IMR-90 (cell line): ENCODE measurements around the gene C2CD4D. TPM values are rescaled to one million over a fixed set of nuclear protein-coding genes. Genes with fewer than 3 reads are reported as not detected.

ENCODE experiments used
- ATAC-seq: fragments of 200-7000 bp; cut with Tn5 transposase; 2 replicates; pipeline ENCODE4 v1.9.1; 2020; ENCODE audit warnings: low read depth, mild to moderate bottlenecking, moderate library complexity
- BruUV-seq: library from RNA; stranded (reverse); fragments of 400-500 nt; replicated peaks from 2 replicates; lab custom pipeline; 2021; lab: Mats Ljungman, UMichigan
- CTCF ChIA-PET: fragments of 300-600 bp; formaldehyde crosslinking; extraction: SDS; loops from one replicate; lab custom pipeline; 2021; ENCODE audit warnings: antibody characterized with exemption; lab: Yijun Ruan, JAX
- POLR2A ChIA-PET: fragments of 300-600 bp; sonication (Branson Sonifier 250); formaldehyde crosslinking; loops from one replicate; lab custom pipeline; 2022; ENCODE audit warnings: antibody characterized with exemption; ENCODE audit not compliant: unreplicated experiment; lab: Charles Lee
- DNase-seq: peaks from one replicate; pipeline ENCODE4 v3.0.0; 2013
- H2AFZ ChIP-seq: replicated peaks from 2 replicates; pipeline ENCODE3; 2013; ENCODE audit warnings: low read length, mild to moderate bottlenecking; ENCODE audit not compliant: poor library complexity
- H2AK5ac ChIP-seq: 2 replicates; pipeline ENCODE4 v1.6.1; 2013; ENCODE audit warnings: low read depth, low read length, inconsistent platforms
- H2AK9ac ChIP-seq: replicated peaks from 2 replicates; pipeline ENCODE3; 2013; ENCODE audit warnings: mild to moderate bottlenecking, low read depth, low read length, moderate library complexity; ENCODE audit not compliant: poor library complexity
- H2BK120ac ChIP-seq: 2 replicates; pipeline ENCODE4 v1.6.1; 2013; ENCODE audit warnings: low read depth, low read length, inconsistent platforms
- H2BK15ac ChIP-seq: 3 replicates; pipeline ENCODE4 v1.6.1; 2013; ENCODE audit warnings: low read depth, low read length, inconsistent platforms
- H2BK20ac ChIP-seq: 2 replicates; pipeline ENCODE4 v1.6.1; 2013; ENCODE audit warnings: low read depth, mild to moderate bottlenecking, inconsistent platforms, low read length, moderate library complexity
- H2BK5ac ChIP-seq: 2 replicates; pipeline ENCODE4 v1.6.1; 2013; ENCODE audit warnings: mild to moderate bottlenecking, low read depth, low read length, inconsistent platforms; ENCODE audit not compliant: poor library complexity, severe bottlenecking
- H3K14ac ChIP-seq: replicated peaks from 2 replicates; pipeline ENCODE4 v1.6.1; 2013; ENCODE audit warnings: low read depth, low read length, inconsistent platforms
- H3K18ac ChIP-seq: 2 replicates; pipeline ENCODE4 v1.6.1; 2013; ENCODE audit warnings: low read depth, low read length, control low read depth
- H3K23ac ChIP-seq: 2 replicates; pipeline ENCODE4 v1.6.1; 2013; ENCODE audit warnings: low read depth, low read length, inconsistent platforms
- H3K27ac ChIP-seq: 2 replicates; pipeline ENCODE4 v1.5.1; 2013; ENCODE audit warnings: mild to moderate bottlenecking, control low read depth, low read length; ENCODE audit not compliant: insufficient read depth
- H3K27me3 ChIP-seq: 2 replicates; pipeline ENCODE4 v1.6.1; 2013; ENCODE audit warnings: low read length; ENCODE audit not compliant: control insufficient read depth, insufficient read depth
- H3K36me3 ChIP-seq: 2 replicates; pipeline ENCODE4 v1.6.1; 2013; ENCODE audit warnings: low read length, mixed read lengths; ENCODE audit not compliant: control insufficient read depth, insufficient read depth
- H3K4ac ChIP-seq: 2 replicates; pipeline ENCODE4 v1.6.1; 2013; ENCODE audit warnings: low read depth, low read length, inconsistent platforms
- H3K4me1 ChIP-seq: 2 replicates; pipeline ENCODE4 v1.6.1; 2013; ENCODE audit warnings: low read length, mixed read lengths; ENCODE audit not compliant: control insufficient read depth, insufficient read depth
- H3K4me2 ChIP-seq: 2 replicates; pipeline ENCODE4 v1.6.1; 2013; ENCODE audit warnings: low read depth, mild to moderate bottlenecking, control low read depth, low read length, moderate library complexity
- H3K4me3 ChIP-seq: 2 replicates; pipeline ENCODE4 v1.5.1; 2013; ENCODE audit warnings: low read depth, mild to moderate bottlenecking, control low read depth, low read length, moderate library complexity; ENCODE audit not compliant: insufficient read depth
- H3K56ac ChIP-seq: 2 replicates; pipeline ENCODE4 v1.6.1; 2013; ENCODE audit warnings: low read length, inconsistent platforms; ENCODE audit not compliant: insufficient read depth; ENCODE audit errors: extremely low read depth
- H3K79me1 ChIP-seq, 2 experiments: 2 replicates each; pipeline ENCODE4 v1.6.1; 2013; ENCODE audit warnings: low read length in 2 of 2, inconsistent platforms in 1 of 2, low read depth in 1 of 2
- H3K9ac ChIP-seq: 2 replicates; pipeline ENCODE4 v1.6.1; 2013; ENCODE audit warnings: low read depth, low read length, control low read depth
- H3K9me1 ChIP-seq: 2 replicates; pipeline ENCODE4 v1.6.1; 2013; ENCODE audit warnings: low read length, inconsistent platforms; ENCODE audit not compliant: insufficient read depth
- H3K9me3 ChIP-seq: 2 replicates; pipeline ENCODE4 v1.6.1; 2013; ENCODE audit warnings: low read length; ENCODE audit not compliant: control insufficient read depth, insufficient read depth
- H4K20me1 ChIP-seq: 2 replicates; pipeline ENCODE4 v1.6.1; 2013; ENCODE audit warnings: low read length, inconsistent platforms; ENCODE audit not compliant: insufficient read depth
- H4K5ac ChIP-seq: 2 replicates; pipeline ENCODE4 v1.6.1; 2013; ENCODE audit warnings: mild to moderate bottlenecking, low read depth, low read length, control low read depth
- H4K8ac ChIP-seq, 2 experiments: 2 replicates each; pipeline ENCODE4 v1.6.1; 2013; ENCODE audit warnings: low read depth in 2 of 2, low read length in 2 of 2, control low read depth in 1 of 2, inconsistent platforms in 1 of 2
- H4K91ac ChIP-seq: 2 replicates; pipeline ENCODE4 v1.6.1; 2013; ENCODE audit warnings: low read depth, low read length, inconsistent platforms; ENCODE audit not compliant: insufficient read depth
- CEBPB ChIP-seq: IDR thresholded peaks from 2 replicates; pipeline ENCODE4 v1.6.1; 2012; ENCODE audit warnings: low read depth, low read length, improper control_type of control experiment
- CHD1 ChIP-seq: IDR thresholded peaks from 2 replicates; pipeline ENCODE4 v1.6.1; 2012; ENCODE audit warnings: low read depth, low read length, improper control_type of control experiment
- ELK1 ChIP-seq: fragments of 150-350 bp; IDR thresholded peaks from 2 replicates; pipeline ENCODE4 v1.6.1; 2016; ENCODE audit warnings: low read depth, mild to moderate bottlenecking, low read length, moderate library complexity, borderline replicate concordance
- MAZ ChIP-seq: IDR thresholded peaks from 2 replicates; pipeline ENCODE4 v1.6.1; 2012; ENCODE audit warnings: low read depth, mild to moderate bottlenecking, low read length, improper control_type of control experiment, moderate library complexity, borderline replicate concordance
- MXI1 ChIP-seq: IDR thresholded peaks from 2 replicates; pipeline ENCODE4 v1.6.1; 2012; ENCODE audit warnings: low read depth, mild to moderate bottlenecking, low read length, moderate library complexity, borderline replicate concordance
- NFE2L2 ChIP-seq: fragments of 150-350 bp; IDR thresholded peaks from 2 replicates; pipeline ENCODE4 v1.6.1; 2016; ENCODE audit warnings: low read depth, mild to moderate bottlenecking, low read length
- RAD21 ChIP-seq: IDR thresholded peaks from 2 replicates; pipeline ENCODE4 v1.6.1; 2012; ENCODE audit warnings: low read length, improper control_type of control experiment
- RCOR1 ChIP-seq: IDR thresholded peaks from 2 replicates; pipeline ENCODE4 v1.6.1; 2012; ENCODE audit warnings: mild to moderate bottlenecking, low read length, improper control_type of control experiment; ENCODE audit not compliant: insufficient replicate concordance
- RFX5 ChIP-seq: IDR thresholded peaks from 2 replicates; pipeline ENCODE4 v1.8.0; 2012; ENCODE audit warnings: low read depth, mild to moderate bottlenecking, low read length, moderate library complexity
- SMC3 ChIP-seq: fragments of 150-350 bp; IDR thresholded peaks from 2 replicates; pipeline ENCODE4 v1.6.1; 2016; ENCODE audit warnings: low read depth, mild to moderate bottlenecking, antibody characterized with exemption, low read length, moderate library complexity
- USF2 ChIP-seq: fragments of 150-350 bp; IDR thresholded peaks from 2 replicates; pipeline ENCODE4 v1.6.1; 2017; ENCODE audit warnings: mild to moderate bottlenecking, antibody characterized with exemption, low read length, low read depth
- WGBS, 2 experiments: methylation state at CpG; one replicate each; pipeline versions ENCODE4 v1.1.5 to v1.1.7; 2013; ENCODE audit warnings: missing lambda C conversion rate in 2 of 2; ENCODE audit not compliant: insufficient read length in 1 of 2; ENCODE audit errors: extremely low coverage in 2 of 2; 5-methylcytosine and 5-hydroxymethylcytosine counted together
- dilution Hi-C: fragments of 300-500 bp; cut with HindIII; formaldehyde crosslinking; loops from one replicate; pipeline ENCODE4 v1.14.3; 2018; ENCODE audit warnings: low sequenced_read_pairs; ENCODE audit not compliant: unreplicated experiment
- in situ Hi-C: fragments of 300-500 bp; cut with MboI; formaldehyde crosslinking; loops from 3 replicates; pipeline ENCODE4 v1.14.3; 2019; ENCODE audit warnings: low sequenced_read_pairs, inconsistent platforms, mixed read lengths
- intact Hi-C: fragments of 100-400 bp; cut with micrococcal nuclease; formaldehyde crosslinking; loops from 2 replicates; pipeline ENCODE4 v1.10.0; 2022
- polyA plus RNA-seq, 3 experiments: library from polyadenylated mRNA; depleted of rRNA; stranded (reverse); fragments of >200 nt; gene quantifications; 2 replicates each; pipeline ENCODE4 v1.2.3, GENCODE V29; 2012; ENCODE audit warnings: low replicate concordance in 1 of 3
- total RNA-seq: library from RNA; depleted of rRNA; stranded (reverse); fragments of >200 nt; gene quantifications from 2 replicates; pipeline ENCODE4 v1.2.3, GENCODE V29; 2012

C2CD4D gene
- total and polyA plus RNA-seq, 2 of the 4 experiments (the other 2 are of a cell fraction) = not detected

- Histone ChIP-seq H3K9ac (no peak overlapping the region), H4K91ac (no peak overlapping the region), H2AK9ac (no peak overlapping the region), H3K27me3 (peaks cover 68% of the 10 kb centered on the region), H3K18ac (no peak overlapping the region), H3K9me1 (no peaks in the 10 kb centered on the region), H3K4me3 (no peak overlapping the region), H3K23ac (no peak overlapping the region), H3K4me2 (no peak overlapping the region), H3K9me3 (no peaks in the 10 kb centered on the region), H3K36me3 (no peaks in the 10 kb centered on the region), H4K5ac (no peak overlapping the region), H2AK5ac (no peak overlapping the region), H3K14ac (no peak overlapping the region), H2BK20ac (no peak overlapping the region), H3K4me1 (no peaks in the 10 kb centered on the region), H2BK120ac (no peak overlapping the region), H2AFZ (no peak overlapping the region), H3K79me1 (no peaks in the 10 kb centered on the region), H4K20me1 (no peaks in the 10 kb centered on the region), H3K4ac (no peak overlapping the region), H4K8ac (no peak overlapping the region), H3K56ac (no peak overlapping the region), H2BK5ac (no peak overlapping the region), H3K27ac (no peak overlapping the region), H2BK15ac (no peak overlapping the region)
- 33% methylated on average over 1 of the region's 21 CpGs; no CpG with 5 or more reads in 1 of the 2 experiments for WGBS, 2 experiments
- ChIA-PET POLR2A (no interaction called here), CTCF (no interaction called here)
- dilution Hi-C loops = no loop called here
- ATAC-seq = no peak
- intact Hi-C loops = no loop called here
- DNase-seq = no peak
- no peak for TF ChIP-seq SMC3
- TF ChIP-seq RFX5 = no peak
- no peak for TF ChIP-seq ELK1
- TF ChIP-seq USF2 = no peak
- TF ChIP-seq MXI1 = no peak
- no peak for TF ChIP-seq NFE2L2
- TF ChIP-seq RCOR1 = no peak
- TF ChIP-seq MAZ = no peak
- no peak for TF ChIP-seq RAD21
- TF ChIP-seq CEBPB = no peak
- no peak for TF ChIP-seq CHD1
- BruUV-seq = no TSS peak
- in situ Hi-C loops = no loop called here
Observed at GRCh38 chr1:151825751-151826660, 13.6 kb downstream of the C2CD4D start.
